T follicular helper cell (primary cell): Measurements from ENCODE around the gene CAV3.

Experiments used
- DNase-seq: peaks from one replicate; pipeline ENCODE4 v3.0.0-alpha.2; 2020; ENCODE audit warnings: low read depth

Gene CAV3

DNA sequence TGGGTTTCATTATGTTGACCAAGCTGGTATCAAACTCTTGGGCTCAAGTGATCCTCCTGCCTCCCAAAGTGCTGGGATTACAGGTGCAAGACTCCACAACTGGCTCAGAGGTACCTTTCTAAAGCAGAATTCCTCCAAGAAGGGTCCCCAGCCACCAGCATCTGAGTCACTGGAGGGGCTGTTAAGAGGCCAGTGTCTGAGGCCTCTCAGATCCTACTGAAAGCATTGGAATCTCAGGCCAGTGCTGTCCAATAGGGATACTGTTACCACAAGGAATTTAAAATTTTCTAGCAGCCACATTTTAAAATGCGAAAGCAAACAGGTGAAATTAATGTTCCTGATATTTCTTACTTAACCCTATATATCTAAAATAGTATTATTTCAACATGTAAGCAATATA is 1.3 kb downstream of the CAV3 start:
- no peak for DNase-seq

DNA sequence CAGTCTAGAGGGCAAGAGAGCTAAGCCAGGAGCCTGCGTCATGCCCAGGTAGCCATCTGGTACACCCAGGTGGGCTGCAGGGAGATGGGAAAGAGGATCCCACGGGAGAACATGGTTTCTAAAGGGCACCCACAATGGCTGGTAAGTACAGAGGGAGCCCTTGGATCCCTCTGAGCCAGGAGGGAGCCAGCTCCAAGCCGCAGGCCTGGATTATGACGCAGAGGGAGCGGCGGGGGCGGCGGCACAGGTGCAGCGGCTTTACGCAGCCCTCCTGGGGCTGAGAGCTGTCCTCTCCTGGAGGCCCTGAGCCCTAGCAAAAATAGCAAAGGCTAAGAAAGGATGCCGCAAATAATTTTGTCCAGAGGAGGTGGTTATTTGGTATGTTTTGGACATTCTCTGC is 2.8 kb downstream of the CAV3 start:
- DNase-seq = no peak

- no peak for DNase-seq
Measured at GRCh38 chr3:8737301-8737700, 3.7 kb downstream of the CAV3 start.

- no peak for DNase-seq
Measured at GRCh38 chr3:8737823-8738222, 4.2 kb downstream of the CAV3 start.

GRCh38 chr3:8738639-8739038 is 5.0 kb downstream of the CAV3 start:
- DNase-seq = no peak

GRCh38 chr3:8739757-8740504 is 6.3 kb downstream of the CAV3 start:
- DNase-seq = no peak

DNA sequence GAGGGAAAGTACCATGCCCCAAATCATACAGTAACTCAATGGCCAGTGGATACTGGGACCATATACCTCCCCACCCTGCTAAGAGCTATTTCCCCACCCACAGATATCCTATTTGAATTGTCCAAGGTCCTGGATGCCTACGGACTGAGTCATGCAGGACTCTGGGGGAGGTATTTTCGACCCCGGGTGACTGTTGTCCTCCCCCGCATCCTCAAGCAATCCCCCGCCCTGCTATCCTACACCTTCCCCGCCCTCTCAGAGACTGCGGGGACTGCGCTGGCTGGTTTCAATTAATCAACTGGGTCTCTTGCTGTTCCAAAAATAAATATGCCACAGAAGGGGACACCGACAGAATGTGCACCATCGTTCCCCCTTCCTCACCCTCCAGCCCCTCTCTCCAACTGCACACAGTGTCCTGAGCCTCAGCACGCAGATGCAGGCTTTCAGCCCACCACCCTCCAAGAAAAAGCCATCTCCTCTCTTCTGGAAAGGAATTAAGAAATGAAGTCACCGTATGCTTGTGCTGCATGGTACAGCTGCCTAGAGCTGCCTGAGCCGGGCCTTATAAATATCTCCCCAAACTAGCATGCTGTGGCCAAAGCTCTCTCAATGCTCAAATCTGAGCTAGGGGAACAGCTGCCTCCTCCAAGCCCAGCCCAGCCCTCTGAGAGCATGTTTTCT is 8.1 kb downstream of the CAV3 start:
- no peak for DNase-seq

DNA sequence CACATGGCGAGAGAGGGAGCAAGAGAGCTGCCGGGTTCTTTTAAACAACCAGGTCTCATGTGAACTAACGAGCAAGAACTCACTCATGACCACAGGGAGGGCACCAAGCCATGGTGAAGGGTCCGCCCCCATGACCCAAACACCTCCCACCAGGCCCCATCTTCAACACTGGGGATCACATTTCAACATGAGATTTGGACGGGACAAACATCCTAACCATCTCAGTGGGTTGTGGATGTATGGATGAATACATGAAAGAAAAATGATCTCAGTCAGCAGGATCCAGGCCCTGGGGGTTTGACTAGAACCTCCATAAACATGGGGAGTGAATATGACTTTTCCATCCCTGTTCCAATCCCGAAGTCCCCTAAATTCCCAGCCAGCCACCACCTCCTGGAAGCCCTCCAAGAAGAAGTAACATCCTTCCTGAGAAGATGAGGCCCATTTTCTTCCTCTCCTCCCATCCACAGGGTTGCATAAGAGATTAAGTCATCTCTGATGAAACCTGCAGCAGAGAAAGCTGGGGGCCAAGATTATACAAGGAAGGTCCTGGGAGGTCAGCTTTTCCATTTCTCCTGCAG is 9.5 kb downstream of the CAV3 start:
- no peak for DNase-seq

DNA sequence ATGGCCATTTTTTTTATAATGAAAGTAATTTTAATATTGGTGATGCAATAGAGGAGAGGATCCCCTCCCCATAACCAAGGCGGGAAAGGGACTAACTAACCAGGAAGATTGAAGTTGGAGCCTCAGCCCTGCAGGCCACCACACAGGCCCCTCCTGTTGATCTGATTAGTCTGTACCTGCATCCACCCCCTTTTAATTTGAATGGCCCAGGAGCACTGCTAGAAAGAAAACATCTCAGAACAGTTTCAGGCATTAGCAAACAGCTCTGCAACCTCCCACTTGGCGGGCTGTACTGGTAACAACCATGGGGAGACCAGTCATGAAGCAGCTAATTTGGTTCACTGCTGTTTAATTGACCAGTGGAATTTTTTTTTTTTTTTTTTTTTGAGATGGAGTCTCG is 10.3 kb downstream of the CAV3 start:
- no peak for DNase-seq

- no peak for DNase-seq
Measured at GRCh38 chr3:8745619-8746370, 12.2 kb downstream of the CAV3 start.

DNA sequence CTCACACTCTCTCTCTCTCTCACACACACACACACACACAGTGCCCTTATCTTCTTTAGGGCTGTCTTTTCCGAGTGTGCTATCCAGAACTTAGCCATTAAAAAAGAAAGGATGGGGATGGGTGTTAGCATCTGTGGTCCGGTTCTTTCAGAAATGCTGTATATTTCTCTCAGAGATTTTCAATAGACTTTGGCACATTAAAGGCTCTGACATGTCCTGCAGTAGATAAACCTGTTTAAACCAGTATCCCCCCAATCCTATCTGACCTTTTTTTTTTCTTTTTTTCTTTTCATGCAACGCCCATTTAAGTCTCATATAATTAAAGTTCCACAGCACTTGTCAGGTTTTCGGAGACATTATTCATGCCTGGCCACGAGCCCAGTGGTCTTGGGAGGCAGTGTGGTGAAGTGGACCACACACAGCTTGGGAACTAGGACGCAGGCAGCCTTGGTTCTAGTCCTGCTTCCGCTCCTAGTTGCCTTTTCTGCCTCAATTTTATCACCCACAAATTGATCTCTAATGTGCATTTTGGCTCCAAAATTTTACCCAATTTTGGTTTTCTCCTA is 13.3 kb downstream of the CAV3 start:
- no peak for DNase-seq

GRCh38 chr3:8749316-8749715 is 15.7 kb downstream of the CAV3 start:
- no peak for DNase-seq

DNA sequence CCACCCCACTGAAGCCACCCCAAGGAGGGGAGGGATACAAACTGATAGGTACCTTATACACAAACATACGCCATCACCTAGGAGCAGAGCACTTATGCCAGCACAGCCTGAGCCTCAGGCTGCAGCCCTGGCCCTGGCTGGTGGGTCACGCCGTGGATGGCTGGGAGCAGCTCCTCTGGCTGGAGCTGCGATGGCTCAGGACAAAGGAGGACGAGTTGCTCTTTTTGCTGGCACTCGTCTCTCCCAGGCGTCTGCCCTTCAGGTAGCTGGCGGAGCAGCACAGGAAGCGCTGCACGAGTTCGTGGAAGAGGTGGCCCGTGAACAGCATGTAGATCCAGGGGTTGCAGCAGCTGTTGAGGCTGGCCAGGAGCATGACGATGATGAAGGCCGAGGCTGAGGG is 19.2 kb downstream of the CAV3 start:
- no peak for DNase-seq

DNA sequence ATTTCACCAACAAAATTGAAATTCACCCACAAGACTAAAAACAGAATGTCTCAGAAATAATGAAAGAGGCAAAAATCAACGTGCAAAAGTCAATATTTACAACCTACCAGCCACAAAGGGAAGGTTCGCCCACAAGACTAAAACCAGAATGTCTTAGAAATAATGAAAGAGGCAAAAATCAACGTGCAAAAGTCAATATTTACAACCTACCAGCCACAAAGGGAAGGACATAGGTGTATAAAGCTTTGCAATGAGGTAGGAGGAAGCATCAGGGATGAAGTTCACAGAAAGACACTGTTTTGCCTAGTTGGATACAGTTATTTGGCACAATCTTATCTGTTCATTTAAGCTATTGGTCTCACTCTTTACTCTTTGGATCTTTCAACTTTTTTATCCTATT is 21.5 kb downstream of the CAV3 start:
- DNase-seq = no peak

DNA sequence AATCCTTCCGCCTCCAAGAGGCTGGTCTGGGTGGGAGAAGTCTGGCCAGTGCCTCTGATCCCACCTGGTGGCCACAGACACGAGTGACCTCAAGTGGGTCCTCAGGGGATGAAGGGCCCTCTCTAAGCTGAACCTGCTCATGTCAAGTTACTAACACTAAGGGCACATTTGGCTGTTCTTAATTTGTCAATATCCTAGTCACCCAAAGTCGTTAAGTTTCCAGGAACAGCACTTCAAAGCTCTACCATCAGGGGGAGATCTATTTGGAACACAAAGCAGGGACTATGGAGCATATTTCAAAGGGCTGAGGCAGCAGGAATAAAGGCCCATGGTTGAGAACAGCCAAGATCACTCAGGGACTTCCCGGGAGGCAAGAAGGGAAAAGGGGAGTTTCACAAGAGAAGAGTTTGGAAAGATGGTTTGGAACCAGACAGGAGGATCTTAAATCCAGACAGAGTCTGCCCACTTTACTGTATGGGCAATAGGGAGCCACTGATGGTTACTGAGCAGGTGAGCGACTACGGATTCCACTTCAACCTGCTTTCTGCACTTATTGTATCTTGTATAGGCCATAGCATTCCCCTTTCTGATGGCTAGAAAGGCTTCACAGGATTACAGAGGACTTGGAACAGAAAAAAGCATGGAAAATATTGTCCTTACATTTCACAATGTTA is 22.1 kb downstream of the CAV3 start:
- DNase-seq = no peak

DNA sequence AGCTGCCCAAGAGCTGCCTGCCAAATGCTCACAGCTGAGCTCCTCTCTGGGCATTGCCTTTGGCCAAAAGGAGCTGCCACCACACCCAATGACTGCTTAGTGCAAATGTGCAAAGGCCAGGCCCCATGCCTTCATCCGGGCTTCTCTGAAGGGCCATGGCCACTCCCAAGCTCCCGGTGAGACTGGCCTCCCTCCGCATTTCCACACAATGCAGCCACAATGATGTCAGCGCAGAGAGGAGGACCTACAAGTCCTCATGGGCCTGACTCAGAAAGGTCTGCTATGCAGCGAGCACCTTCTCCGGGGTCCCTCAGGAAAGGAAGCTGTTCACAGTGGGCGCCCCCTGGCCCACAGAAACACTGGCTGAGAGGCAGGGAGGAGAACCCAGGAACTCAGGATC is 23.1 kb downstream of the CAV3 start:
- DNase-seq = no peak

DNA sequence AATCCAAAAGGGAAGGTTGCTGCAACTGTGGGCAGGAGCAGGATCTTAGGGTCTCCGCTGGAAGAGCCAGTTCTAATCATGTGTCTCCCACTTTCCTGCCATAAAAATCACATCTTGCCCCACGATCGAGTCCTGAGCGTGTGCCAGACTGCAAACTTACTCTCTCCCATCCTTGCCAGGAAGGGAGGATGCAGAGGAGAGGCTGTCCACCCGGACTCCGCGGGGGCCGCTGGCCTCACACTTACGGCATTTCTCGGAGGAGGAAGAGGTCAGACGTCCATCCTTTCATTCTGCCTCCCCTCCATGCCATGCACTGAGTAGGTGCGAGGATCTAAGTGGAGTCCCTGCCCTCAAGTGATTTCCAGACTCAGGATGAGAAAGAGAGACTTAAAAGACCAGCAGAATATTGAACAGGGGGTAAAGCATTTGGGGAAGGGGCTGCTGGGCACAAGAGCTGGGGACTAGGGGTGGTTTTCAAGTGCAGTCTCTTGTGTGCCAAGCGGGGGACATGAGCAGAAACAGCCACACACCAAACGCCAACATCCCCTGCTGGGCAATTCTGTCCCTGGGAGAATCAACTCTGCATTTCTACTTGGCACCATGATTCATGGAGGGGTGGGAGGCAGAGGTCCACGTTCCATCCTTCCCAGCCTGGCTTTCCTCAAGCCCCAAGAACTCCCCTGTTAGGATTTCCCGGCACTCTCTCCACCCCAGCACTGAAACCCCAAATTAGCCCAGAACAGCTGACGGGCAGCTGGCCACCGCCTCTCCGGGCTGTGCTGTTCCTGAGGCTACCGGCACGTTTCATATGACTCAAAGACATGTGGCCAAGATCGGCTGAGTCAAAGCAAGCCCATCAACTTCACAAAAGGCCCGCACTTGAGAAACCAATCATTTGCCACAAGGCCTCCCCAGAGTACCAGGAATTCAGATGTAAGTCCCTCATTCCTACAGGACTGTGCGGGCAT is 24.2 kb downstream of the CAV3 start:
- no peak for DNase-seq

DNA sequence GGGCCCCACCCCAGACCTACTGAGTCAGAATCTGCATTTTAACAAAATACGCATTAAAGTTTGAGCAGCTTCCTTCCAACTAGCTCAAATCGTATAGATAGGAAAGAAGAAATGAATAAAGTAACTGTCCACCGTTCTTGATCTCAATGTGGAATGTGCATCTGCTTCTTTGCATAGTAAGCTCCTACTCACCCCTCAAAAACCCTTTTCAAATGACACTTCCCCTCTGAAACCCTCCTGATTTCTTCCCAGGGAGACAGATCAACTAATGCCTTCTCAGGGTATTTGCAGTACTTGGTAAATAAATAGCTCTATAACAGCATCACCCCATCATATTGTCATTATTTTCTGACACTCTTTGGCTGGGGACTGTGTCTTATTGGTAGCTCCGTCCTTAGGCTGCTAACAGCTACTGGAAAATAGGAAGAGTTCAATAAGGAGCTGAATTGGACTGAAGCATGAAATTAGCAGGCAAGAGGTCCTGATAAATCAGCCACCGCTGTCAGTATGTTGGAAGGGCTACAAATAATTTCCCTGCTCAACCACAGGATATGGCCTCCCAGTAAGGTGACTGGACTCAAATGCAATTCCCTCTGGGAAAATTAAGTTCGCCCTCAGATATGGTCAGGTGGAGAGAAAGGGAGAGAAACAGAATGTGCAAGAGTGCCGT is 25.6 kb downstream of the CAV3 start:
- DNase-seq = no peak

DNA sequence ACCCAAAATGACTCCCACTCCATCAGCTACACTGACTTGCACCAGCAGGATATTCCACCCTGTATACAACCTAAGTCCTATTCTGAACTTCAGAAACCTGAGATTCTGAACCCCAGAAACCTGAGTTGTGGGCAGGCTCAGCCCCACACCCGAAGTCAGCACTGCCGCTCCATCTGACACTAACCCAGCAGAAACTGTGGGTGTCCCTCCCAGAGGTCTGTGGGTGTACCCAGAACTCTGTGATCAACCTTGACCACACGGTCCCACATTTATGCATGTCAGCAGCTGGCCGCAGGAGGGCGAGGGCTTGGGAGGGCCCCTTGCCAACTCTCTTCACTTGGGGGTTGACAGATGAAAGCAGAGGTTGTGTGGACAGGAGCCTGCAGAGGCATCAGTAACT is 26.5 kb downstream of the CAV3 start:
- no peak for DNase-seq

DNA sequence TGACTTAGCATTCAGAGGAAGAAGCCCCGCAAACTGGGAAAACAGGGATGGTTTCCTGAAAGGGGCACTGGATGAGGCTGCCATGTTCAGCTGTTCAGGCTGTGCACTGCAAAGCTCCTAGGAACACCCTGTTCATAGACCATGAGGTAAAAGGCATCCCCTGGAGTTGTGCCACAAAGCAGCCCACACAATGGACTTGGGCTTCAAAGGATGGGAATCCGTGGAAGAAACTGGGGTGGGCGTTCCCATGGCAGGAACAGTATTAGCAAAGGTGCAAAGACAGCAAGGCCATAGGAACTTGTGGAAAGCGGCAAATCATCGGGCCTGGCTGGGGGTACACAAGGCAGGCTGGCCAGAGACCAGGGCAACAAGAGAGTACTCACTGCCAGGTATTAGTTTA is 26.9 kb downstream of the CAV3 start:
- DNase-seq = no peak
